Fibroblast of skin of left biceps (primary cell): ENCODE data around the gene IL1F10.
"Not testable (repeated sequence)": the region's sequence is repeated elsewhere in the genome, so short reads cannot be mapped to it uniquely, and the experiment has no call there.

ENCODE experiments used
- DNase-seq, 2 experiments: peaks; one replicate each; pipeline ENCODE4 v3.0.0-alpha.2; 2013; ENCODE audit warnings: low read depth in 2 of 2

IL1F10 gene

DNA sequence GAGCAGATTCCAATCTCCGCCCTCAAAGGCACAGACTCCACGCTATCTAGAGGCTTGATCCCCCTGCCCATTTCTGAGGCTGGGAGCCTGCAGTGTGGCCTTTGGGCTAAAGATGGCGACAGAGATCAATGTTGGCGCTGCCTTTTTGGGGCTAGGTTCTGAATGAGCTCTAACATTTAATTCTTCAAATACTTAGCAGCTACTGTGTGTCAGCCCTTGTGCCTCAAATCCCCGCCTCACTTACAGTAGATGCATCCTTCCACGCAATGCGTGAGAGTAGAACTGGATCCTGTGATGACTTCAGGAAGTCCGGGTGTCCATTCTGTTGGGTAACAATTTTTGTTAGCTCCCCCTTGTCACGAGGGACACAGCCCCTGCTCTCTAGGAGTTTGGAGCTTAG, 12.4 kb downstream of the IL1F10 start:
- no peak for DNase-seq

DNA sequence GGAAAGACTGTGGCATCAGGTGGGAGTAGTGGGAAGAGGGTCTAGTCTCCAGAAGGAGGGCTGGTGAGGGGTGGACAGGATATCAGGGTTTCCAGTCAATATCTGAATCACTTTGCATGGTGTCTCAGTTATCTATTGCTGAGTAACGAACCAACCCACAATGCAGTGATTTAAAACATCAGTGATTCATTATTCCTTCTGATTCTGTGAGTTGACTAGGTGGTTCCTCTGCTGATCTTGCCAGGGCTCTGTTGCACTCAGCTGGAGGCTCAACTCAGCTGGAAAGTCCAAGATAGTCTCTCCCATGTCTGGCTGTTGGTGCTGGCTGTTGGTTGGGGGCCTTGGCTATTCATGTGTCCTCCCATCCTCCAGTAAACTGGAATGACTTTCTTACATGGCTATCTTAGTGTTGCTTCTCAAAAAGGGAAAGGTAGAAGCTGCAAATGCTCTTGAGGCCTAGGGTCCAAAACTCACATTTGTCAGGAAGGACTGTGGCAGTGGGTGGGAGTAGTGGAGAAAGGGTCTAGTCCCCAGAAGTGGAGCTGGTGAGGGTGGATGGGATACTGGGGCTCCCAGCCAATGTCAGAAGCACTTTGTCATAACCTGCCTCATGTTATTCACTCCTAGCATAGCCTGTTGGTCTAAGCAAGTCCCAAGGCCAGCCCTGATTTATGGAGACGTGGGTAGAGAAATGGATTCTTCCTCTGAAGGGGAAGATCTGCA, 13.9 kb downstream of the IL1F10 start:
- no peak for DNase-seq

DNA sequence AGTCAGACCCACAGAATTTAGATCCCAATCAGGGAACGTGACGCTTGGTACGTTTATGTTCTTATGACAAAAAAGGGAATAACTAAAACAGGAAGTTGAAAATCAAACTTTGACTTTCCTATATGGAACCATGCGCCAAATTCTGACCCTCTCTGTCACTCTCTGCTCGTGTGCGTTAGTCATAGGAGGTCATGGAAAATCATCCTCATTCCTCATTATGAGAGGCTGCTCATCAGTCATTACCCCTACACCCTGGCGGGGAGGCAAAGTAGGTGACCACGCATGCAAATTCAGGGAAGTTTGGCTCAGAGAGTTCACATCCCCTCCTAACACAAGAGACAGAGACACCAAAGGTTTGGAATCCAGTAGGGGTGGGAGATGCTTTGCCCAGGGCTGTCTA, 15.5 kb downstream of the IL1F10 start:
- no peak for DNase-seq

DNA sequence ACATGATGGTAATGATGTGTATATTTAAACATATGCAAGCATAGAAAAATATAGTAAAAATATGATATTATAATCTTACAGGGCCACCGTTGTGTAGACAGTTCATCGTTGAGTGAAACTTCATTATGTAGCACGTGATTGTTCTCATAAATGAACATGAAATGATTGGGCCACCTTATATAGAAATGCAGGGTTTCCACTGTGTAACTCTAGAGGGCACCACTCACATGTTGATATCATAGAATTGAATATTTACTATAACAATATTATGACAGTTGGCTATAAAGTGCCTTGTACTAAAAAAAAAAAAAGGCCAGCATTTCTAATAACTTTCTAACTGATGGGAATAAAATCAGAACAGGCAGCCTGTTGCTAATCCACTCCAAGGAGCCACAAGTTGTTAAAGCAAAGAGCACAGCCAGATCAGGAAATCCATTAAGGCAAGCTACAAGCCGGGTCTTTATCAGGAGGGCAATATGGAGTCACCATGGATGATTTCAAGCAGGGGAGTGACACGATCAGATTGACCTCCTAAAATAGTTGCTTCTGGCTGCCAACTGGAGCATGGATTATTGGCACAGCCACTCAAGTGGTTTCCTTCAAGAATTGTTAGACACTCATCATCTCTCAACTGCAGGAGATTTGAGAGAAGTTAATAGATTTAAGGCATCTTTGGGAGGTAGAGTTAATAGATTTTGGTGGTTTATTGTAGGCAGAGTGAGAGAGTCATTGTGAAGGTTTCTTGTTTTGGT, 16.7 kb downstream of the IL1F10 start:
- DNase-seq: no peak

DNA sequence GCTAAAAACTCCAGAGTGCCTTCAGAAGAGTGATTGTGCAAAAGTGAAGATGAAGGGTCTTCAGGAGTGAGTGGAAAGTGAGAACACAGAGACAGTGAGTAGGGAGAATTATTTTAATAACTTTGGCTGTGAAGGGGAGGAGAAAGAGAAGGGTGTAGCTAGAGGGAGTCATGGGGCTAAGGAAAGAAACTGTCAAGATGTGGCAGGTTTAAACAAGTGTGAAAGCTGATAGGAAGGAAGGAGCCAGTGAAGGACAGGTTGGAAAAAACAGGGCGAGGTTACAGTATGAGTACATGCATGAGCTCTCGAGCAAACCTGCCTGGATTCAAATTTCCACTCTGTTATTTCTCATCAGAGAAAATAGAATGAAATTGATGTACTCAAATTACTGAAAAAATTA, 17.8 kb downstream of the IL1F10 start:
- DNase-seq: no peak

DNA sequence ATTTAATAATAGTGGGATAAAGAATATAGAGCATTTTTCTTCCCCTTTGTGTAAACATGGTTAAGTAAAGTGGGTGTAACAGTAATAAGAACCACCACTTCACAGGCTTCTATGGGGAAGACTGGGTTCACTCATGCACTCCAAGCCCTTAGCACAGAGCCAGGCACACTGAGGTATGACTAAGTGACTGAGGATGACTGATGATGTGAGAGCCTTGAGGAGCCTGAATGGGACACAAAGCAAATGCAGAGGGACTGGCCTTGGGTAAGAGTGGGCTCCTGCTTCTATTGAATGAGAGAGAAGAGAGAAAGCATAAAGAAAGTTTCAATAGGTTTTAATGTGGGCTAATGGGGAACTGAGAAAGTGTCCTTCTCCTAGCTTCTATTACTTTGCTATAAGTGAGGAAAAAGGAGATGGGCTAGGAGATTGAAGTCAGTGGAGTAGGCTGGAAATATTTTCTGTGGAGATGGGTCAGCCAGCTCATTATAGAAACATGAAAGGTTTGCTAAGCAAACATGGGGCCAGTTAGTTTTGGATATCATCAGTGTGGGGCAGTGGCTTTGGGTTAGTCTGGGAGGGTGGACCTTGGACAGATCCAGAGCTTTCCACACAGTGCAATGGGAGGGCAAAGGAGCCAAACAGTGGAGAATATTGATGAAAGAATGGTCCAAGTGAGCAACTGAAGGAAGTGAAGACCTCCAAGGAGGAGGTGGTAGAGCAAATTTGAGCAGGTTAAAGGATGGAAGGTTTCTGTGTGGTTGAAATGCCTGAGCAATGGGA, 20.6 kb downstream of the IL1F10 start:
- DNase-seq: no peak

DNA sequence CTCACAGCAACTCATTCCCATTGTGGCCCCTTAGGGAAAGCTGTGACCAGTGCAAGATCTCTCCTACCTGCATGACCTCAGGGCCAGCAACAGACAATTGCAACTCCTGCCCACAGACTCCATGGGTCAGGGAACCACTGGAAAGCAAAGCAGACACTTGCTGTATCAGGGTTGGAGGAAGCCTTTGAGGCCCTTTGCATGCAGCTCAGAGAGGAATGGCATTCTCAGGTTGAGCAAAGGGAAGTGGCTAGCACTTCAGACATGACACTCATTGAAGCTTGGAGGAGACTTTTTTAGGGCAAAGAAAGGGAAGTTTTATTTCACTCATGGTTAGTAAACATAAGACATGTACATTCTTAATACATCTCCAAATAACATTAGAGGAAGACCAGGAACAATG, 22.1 kb downstream of the IL1F10 start:
- no peak for DNase-seq

DNA sequence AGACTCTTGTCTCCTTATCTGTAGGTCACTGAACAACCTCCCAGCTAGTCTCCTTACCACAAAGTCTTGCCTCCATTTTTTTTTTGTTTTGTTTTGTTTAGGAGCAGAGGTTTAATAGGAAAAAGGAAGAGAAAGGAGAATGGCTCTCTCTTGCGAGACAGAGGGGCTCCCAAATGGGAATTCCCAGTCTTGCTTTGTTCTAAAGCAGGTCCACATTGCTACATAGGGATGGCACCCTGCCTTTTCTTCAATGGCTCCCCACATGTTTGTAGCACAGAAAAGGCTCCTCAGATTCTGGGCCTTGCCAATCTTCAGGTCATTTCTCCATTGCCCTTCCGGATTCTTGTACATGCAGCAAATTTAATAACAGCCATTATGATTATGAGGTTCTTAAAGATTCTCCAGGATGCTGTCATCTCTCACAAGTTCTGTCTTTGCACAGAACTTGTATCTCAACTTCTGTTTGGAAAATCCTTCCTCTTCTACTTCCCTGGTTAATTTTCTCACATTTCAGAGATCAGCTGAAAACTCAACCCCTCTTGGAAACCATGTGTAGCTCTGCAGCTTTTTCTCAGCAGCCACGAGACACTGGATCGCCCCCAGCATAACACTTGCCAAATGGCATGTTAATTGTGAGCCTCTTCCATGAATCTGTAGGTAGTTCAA, 23.6 kb downstream of the IL1F10 start:
- DNase-seq: no peak

DNA sequence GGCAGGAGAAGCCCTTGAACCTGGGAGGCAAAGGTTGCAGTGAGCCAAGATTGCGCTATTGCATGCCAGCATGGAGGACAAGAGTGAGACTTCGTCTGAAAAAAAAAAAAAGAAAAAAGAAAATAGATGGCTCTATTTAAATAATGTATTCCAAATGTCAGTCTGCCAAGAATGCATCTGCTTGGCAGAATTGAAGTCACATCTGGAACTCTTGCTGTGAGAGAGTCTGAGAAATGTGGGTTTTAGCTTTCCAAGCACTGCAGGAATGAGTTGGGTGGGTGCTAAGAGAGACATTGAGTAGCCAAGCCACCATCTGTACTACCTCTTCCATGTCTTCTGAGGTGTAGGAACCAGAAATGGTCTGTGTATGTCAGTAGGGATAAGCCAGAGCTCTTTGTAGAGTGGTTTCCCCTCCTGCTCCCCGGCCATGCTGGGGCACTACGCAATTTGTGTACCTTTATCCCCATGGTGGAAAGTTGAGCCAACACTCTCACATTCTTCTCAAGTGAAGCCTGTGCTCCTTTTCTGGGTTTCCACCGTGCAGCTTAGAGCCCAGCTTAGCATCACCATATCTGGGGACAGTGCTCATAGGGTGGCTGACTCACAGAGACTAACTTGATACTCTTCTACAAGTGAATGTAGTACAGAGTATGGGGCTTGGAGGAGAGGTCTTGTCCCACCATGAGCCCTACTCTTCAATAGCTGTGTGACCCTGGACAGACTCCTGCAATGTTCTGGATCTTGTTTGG, 25.3 kb downstream of the IL1F10 start:
- DNase-seq: no peak

DNA sequence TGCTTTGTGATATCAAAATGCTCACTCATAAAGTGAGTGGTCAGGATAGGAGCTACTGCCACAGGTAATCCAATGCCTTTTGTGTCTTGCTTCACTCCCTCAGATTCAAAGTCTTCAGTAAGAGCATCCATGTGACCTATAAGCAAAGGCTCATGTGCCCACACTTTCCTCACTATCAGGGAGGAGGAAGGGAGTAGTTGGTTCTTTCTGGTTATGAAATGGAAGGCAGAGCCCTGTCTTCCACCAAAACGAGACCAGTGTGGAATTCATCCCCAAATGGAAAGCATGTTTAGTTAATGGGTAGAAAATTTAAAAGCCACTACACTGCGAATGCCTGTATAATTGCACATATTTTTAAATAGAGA, 25.8 kb downstream of the IL1F10 start:
- no peak for DNase-seq

DNA sequence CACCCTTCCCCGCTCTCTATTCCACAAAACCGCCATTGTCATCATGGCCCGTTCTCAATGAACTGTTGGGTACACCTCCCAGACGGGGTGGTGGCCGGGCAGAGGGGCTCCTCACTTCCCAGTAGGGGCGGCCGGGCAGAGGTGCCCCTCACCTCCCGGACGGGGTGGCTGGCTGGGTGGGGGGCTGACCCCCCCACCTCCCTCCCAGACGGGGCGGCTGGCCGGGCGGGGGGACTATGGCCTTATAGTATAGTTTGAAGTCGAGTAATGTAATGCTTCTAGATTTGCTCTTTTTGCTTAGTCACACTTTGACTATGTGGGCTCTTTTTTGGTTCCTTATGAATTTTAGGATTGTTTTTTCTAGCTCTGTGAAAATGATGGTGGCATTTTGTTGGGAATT, 28.5 kb downstream of the IL1F10 start:
- not testable (repeated sequence) for DNase-seq

DNA sequence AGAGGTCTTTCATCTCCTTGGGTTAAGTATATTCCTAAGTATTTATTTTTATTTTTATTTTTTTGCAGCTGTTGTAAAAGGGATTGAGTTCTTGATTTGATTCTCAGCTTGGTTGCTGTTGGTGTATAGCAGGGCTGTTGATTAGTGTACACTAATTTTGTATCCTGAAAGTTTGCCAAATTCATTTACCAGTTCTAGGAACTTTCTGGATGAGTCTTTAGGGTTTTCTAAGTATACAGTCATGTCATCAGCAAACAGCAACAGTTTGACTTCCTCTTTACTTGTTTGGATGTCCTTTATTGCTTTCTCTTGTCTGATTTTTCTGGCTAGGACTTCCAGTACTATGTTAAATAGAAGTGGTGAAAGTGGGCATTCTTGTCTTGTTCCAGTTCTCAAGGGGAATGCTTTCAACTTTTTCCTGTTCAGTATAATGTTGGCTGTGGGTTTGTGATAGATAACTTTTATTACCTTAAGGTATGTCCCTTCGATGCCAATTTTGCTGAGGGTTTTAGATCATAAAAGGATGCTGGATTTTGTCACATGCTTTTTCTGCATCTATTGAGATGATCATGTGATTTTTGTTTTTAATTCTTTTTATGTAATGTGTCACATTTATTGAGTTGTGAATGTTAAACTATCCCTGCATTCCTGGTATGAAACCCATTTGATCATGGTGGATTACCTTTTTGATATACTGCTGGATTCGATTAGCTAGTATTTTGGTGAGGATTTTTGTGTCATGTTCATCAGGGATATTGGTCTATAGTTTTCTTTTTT, 29.3 kb downstream of the IL1F10 start:
- not testable (repeated sequence) for DNase-seq

DNA sequence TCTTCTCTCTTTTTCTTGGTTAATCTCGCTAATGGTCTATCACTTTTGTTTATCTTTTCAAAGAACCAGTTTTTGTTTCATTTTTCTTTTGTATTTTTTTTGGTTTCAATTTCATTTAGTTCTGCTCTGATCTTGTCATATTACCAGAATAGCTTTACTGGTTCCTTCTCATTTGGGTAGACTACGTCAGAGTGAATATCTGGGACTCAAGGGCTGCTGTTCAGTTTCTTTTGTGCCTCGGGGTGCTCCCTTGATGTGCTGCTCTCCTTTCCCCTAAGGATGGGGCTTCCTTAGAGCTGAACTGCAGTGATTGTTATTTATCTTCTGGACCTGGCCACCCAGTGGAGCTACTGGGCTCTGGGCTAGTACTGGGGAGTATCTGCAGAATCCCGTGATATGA, 30.3 kb downstream of the IL1F10 start:
- DNase-seq: no peak

DNA sequence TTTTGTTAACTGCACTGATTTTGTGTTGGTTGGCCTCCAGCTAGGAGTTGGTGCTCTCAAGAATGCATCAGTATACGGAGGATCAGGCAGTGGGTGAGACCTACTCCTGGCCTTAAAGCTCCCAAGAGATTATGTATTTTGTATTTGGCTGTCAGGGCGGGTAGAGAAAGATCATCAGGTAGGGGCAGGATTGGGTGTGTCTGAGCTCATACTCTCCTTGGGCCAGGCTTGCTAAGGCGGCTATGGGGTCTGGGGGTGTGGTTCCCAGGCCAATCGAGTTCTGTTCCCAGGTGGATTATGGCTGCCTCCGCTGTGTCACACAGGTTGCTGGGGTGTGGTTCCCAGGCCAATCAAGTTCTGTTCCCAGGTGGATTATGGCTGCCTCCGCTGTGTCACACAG, 30.8 kb downstream of the IL1F10 start:
- no peak for DNase-seq

DNA sequence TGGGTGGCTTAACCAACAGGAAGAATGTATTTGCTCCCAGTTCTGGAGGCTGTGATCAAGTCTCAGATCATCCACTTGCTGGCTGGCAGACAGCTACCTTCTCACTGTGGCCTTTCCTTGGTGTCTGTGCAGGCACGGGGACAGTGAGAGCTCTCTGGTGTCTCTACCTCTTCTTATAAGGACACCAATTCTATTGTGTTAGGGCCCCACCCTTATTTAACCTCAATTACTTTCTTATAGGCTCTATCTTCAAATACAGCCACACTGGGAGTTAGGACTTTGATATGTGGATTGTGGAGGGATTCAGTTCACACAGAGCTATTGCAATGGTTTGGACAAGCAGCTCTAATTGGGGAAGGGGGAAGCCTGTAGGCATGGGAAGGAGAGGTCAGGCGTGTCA, 34.4 kb downstream of the IL1F10 start:
- DNase-seq: no peak

DNA sequence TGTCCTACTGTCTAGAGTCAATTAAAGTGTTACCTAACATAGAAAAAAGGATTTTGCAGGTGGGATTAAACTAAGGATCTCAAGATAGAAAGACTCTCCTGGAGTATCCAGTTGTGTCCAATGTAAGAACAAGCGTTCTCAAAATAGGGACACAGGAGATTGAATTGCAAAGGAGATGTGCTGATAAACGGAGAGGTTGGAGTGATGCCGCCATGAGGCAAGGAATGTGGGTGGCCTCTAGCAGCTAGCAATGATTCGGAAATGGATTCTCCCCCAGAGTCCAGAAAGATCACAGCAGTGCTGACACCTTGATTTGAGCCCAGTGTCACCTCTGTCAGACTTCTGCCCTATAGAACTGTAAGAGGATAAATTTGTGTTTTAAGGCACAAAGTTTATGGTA, 35.5 kb downstream of the IL1F10 start:
- no peak for DNase-seq

DNA sequence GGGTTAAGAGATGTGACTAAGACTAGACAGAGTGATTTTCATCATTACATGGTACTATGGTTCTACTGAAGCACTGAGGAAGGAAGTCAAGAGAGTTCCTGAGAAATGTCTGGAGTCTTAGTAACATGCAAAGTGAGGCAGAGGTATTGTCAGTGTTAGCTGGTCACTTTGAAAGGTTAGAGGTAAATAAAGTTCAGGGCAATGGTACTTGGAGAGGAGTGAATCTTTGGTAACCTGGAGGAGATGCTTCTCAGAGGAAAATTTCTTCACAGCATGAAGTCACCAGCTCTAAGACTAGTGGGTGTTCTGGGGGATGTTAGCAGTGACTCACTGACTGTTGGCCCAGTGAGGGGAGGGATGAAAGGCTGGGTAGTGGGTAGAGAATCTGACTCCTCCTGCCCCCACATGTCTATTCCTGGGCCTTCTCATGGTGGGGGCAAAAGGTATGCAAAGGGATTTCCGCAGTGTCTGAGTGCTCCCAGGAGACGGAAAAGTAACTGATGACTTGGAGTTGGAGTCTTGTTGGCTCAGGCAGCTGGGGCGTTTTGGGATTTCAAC, 36.4 kb downstream of the IL1F10 start:
- no peak for DNase-seq

DNA sequence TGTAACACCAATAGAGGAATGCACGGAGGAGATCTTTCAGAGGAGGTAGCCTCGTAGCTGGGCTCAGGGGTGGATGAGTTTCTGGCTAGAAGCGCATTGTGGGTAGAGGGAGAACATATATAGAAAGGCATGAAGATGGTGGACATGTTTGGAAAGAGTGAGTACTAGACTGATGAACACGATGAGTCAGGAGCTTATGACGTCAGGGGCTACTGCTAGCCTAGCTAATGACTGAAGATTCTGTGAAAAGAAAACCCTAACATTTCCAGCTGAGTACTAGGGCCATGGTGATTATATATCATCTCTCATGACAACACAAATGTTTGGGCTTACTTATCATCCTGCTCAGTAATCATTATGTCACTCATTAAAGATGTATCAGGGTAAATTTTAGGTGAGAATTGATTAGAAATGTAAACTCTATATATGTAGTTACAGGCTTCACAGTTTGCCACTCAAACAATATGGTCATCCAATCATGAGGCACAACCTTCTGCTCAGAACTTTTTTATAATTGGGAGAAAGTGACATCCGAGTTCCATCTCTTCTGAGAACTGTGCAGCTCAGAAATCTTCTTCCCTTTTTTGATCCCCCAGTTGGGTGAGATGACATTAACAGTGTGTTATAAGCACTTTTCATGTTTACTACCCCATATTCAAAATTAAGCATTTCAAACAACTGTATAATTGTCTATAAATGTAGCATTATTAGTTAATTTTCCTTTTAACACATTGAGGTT, 37.4 kb downstream of the IL1F10 start:
- no peak for DNase-seq

DNA sequence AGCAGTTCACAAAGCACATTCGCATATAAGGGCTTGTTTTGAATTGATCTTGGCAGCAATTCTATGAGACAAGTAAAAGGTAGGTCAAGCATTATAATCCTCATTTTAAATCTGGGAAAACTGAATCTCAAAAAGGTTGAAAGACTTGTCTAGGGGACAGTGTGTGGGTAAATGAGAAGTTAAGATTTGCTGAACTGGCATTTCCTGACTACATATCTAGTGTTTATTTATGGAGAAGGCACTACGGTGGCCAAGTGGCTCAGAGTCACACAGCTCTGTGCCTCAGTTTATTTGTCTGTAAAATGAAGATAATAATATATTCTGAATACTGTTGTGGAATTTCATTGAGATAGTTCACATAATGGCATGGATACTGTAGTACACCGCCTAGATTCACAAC, 43.4 kb downstream of the IL1F10 start:
- no peak for DNase-seq

DNA sequence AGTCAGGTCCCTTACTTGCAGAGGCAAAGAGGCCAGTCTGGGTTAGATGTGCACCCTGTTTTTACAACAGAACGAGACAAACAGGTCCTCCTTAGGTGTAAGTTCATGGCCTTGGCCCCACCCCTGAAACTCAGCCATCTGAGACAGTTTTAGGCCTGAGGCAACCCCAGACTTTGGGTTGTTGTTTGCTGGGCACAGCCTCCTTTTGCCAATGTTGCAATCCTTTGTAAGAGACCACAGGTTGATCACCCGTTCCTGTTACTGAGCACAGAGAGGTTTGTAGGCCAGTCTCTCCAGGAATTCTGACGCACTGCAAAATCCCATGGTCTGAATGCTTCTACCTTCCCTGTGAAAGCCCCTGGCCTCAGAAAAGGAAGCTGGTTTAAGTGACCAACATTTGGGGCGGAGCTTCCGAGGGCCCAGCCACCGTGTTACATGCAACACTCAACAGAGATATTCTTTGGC, 44.1 kb downstream of the IL1F10 start:
- DNase-seq: no peak
